Endodermal cell (in vitro differentiated cells): Measurements from ENCODE around the gene AKAP8. TPM values are rescaled to one million over a fixed set of nuclear protein-coding genes. Genes with fewer than 3 reads are reported as not detected.

Experiments
- DNase-seq: peaks from one replicate; pipeline ENCODE4 v3.0.0-alpha.2; 2017
- H3K27ac ChIP-seq: 2 replicates; pipeline ENCODE4 v1.5.1; 2013; ENCODE audit warnings: mild to moderate bottlenecking, low read depth, low read length, moderate library complexity
- H3K27me3 ChIP-seq: 2 replicates; pipeline ENCODE4 v1.6.1; 2013; ENCODE audit warnings: mild to moderate bottlenecking, low read length, moderate library complexity; ENCODE audit not compliant: insufficient read depth, control insufficient read depth, poor library complexity, severe bottlenecking
- H3K36me3 ChIP-seq: 2 replicates; pipeline ENCODE4 v1.7.0; 2013; ENCODE audit warnings: mild to moderate bottlenecking, low read length, moderate library complexity; ENCODE audit not compliant: control insufficient read depth, insufficient read depth
- H3K4me1 ChIP-seq: one replicate; pipeline ENCODE4 v1.7.0; 2013; ENCODE audit warnings: low read length; ENCODE audit not compliant: control insufficient read depth, insufficient read depth
- H3K4me3 ChIP-seq: 2 replicates; pipeline ENCODE4 v1.5.1; 2013; ENCODE audit warnings: mild to moderate bottlenecking, low read length, moderate library complexity
- H3K9ac ChIP-seq: 2 replicates; pipeline ENCODE4 v1.6.1; 2013; ENCODE audit warnings: mild to moderate bottlenecking, low read length, moderate library complexity; ENCODE audit not compliant: poor library complexity, severe bottlenecking; ENCODE audit errors: extremely low read depth
- H3K9me3 ChIP-seq: 2 replicates; pipeline ENCODE4 v1.6.1; 2013; ENCODE audit warnings: mild to moderate bottlenecking, low read length, moderate library complexity; ENCODE audit not compliant: control insufficient read depth
- H3K27ac Mint-ChIP-seq: 2 replicates; pipeline ENCODE4 v1.8.0; 2020; ENCODE audit warnings: mixed read lengths
- H3K27me3 Mint-ChIP-seq: 2 replicates; pipeline ENCODE4 v1.8.0; 2021; ENCODE audit warnings: mild to moderate bottlenecking, mixed read lengths; ENCODE audit not compliant: insufficient read depth
- H3K36me3 Mint-ChIP-seq: 2 replicates; pipeline ENCODE4 v1.8.0; 2020; ENCODE audit warnings: low read depth, mixed read lengths
- H3K4me1 Mint-ChIP-seq: 2 replicates; pipeline ENCODE4 v1.8.0; 2020; ENCODE audit warnings: mixed read lengths
- H3K4me3 Mint-ChIP-seq: 2 replicates; pipeline ENCODE4 v1.8.0; 2020; ENCODE audit warnings: mild to moderate bottlenecking, moderate library complexity, mixed read lengths
- H3K9me3 Mint-ChIP-seq: 2 replicates; pipeline ENCODE4 v1.8.0; 2020; ENCODE audit warnings: mild to moderate bottlenecking, mixed read lengths
- WGBS, 2 experiments: methylation state at CpG; one replicate each; pipeline versions ENCODE4 v1.1.5 to v1.1.7; 2013; ENCODE audit warnings: missing lambda C conversion rate in 2 of 2, mixed read lengths in 1 of 2; ENCODE audit not compliant: insufficient coverage in 1 of 2, insufficient read length in 1 of 2; 5-methylcytosine and 5-hydroxymethylcytosine counted together
- total RNA-seq, 2 donors: library from RNA; stranded (reverse); fragmentation: NEBNext Ultra II Directional in 1 of 2; extraction: Animal tissue kit (Norgen Biotek cat#: 25700) in 1 of 2; gene quantifications; 2 replicates in 1 of 2; 3 replicates in 1 of 2; pipeline ENCODE4 v1.2.1, GENCODE V29; 2021
- TF ChIP-seq, protein P1 (sequence below): fragments of 200-600 bp; sonication (generic); conservative IDR thresholded peaks from 2 replicates; pipeline ENCODE4 v1.5.0; 2021; ENCODE audit warnings: antibody characterized with exemption, mild to moderate bottlenecking

The AKAP8 gene
- total RNA-seq, 2 donors from 2014 or later = 34.9 to 39.6 TPM

DNA sequence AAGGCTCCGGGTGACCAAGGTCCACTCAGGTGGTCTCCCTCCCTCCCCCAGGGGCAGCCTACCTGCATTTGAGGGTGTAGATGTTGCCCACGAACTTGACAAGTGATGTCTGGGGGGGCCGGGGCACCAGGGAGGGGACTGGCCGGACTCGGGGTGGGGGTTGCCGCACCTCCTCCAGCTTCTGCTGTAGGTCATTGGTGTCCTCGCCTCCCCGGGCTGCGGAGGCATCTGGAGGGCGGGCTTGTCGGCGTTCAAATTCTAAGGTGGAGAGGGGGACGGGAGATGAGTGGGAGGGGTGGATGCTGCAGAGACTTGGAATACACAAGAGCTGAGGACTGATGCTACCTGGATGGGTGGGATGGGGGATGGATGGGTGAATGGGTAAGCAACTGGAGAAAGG lies 44.5 kb upstream of the AKAP8 start:
- DNase-seq = no peak
- no peaks in the 10 kb centered on the region for H3K27me3 ChIP-seq
- peaks cover 11% of the 10 kb centered on the region for H3K9me3 ChIP-seq
- peaks cover 37% of the 10 kb centered on the region for H3K36me3 ChIP-seq
- TF ChIP-seq, protein P1, sequence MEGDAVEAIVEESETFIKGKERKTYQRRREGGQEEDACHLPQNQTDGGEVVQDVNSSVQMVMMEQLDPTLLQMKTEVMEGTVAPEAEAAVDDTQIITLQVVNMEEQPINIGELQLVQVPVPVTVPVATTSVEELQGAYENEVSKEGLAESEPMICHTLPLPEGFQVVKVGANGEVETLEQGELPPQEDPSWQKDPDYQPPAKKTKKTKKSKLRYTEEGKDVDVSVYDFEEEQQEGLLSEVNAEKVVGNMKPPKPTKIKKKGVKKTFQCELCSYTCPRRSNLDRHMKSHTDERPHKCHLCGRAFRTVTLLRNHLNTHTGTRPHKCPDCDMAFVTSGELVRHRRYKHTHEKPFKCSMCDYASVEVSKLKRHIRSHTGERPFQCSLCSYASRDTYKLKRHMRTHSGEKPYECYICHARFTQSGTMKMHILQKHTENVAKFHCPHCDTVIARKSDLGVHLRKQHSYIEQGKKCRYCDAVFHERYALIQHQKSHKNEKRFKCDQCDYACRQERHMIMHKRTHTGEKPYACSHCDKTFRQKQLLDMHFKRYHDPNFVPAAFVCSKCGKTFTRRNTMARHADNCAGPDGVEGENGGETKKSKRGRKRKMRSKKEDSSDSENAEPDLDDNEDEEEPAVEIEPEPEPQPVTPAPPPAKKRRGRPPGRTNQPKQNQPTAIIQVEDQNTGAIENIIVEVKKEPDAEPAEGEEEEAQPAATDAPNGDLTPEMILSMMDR = no peak
- peaks cover 8% of the 10 kb centered on the region for H3K9me3 Mint-ChIP-seq
- H3K4me3 ChIP-seq = no peak overlapping the region
- H3K4me1 ChIP-seq = no peaks in the 10 kb centered on the region
- H3K27ac ChIP-seq = no peak overlapping the region
- H3K9ac ChIP-seq = no peak overlapping the region
- no peak overlapping the region for H3K27ac Mint-ChIP-seq
- no peaks in the 10 kb centered on the region for H3K27me3 Mint-ChIP-seq
- peaks cover 44% of the 10 kb centered on the region for H3K36me3 Mint-ChIP-seq
- H3K4me1 Mint-ChIP-seq = peaks cover 2% of the 10 kb centered on the region
- H3K4me3 Mint-ChIP-seq = no peak overlapping the region
- WGBS, 2 experiments = 93 to 100% methylated on average over 4 to 13 of the region's 13 CpGs

DNA sequence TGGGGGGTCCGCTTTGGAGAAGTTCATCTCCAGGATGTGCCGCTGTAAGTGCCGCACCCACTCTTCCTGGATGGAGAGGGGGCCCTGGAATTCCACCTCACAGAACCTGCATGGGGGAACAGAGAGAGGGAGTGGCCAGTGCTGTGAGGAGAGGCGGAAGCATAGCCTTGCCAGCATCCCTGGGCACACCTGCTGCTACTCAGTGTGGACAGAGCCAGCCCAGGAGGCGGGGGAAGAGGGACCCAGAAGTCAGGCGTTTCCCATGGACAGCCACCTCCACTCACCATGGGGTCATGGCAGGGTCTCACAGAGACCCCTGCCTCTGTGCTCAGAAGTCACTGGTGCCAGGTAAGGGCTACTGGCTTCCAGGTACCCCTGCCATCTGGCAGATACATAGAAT lies 43.5 kb upstream of the AKAP8 start:
- no peak overlapping the region for H3K27ac ChIP-seq
- Mint-ChIP-seq H3K27ac (no peak overlapping the region), H3K9me3 (peaks cover 8% of the 10 kb centered on the region), H3K27me3 (no peaks in the 10 kb centered on the region), H3K36me3 (peaks cover 44% of the 10 kb centered on the region), H3K4me1 (peaks cover 2% of the 10 kb centered on the region), H3K4me3 (no peak overlapping the region)
- H3K4me1 ChIP-seq = no peaks in the 10 kb centered on the region
- peaks cover 11% of the 10 kb centered on the region for H3K9me3 ChIP-seq
- no peaks in the 10 kb centered on the region for H3K27me3 ChIP-seq
- TF ChIP-seq, protein P1 = no peak
- peaks cover 37% of the 10 kb centered on the region for H3K36me3 ChIP-seq
- H3K4me3 ChIP-seq = no peak overlapping the region
- DNase-seq = no peak
- H3K9ac ChIP-seq = no peak overlapping the region
- 96 to 100% methylated on average over 2 to 6 of the region's 6 CpGs for WGBS, 2 experiments

DNA sequence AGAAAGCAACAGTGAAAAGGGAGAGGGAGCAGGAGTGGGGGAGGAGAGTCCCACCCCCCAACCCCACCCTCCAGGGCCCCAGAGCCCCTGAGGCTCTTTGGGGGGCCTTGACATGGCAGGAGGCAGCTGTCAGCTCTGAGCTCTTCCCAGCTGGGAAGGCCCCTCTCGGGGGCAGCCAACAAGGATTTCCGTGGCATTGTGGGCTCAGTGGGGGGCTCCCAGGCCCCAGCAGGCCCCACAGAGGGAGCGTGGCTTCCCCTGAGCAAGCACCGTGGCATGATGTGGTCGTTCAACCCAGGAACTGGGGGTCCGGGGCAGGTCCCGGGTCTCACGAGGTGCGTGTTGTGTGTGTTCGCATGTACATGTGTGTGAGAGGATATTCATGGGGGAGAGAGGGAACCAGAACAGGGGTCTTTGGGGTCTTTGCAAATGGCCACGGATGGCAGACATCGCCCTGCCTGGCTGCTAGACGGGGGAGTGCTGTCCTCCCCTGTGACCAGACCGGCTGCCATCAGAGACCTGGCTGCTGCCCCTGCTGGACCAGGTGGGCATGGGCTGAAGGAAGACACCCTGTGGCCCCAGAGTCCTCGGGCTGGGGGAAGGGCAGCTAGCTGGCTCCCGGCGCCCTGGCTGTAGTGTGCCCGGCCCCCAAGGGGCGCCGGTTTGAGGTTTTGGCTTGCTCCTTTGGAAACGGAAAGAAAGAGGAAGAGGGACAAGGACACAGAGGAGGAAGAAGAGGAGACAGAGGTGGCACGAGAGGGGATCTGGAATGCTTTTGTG lies 42.9 kb upstream of the AKAP8 start:
- TF ChIP-seq, protein P1 = peak; percentile 31

More for the DNA sequence above, 42.9 kb upstream of the AKAP8 start:
- no peak overlapping the region for H3K27ac ChIP-seq
- Mint-ChIP-seq H3K27ac (no peak overlapping the region), H3K4me3 (no peak overlapping the region), H3K36me3 (peaks cover 44% of the 10 kb centered on the region), H3K9me3 (peaks cover 8% of the 10 kb centered on the region), H3K27me3 (no peaks in the 10 kb centered on the region), H3K4me1 (peaks cover 4% of the 10 kb centered on the region)
- DNase-seq = no peak
- 93 to 95% methylated on average over 14 to 22 of the region's 22 CpGs for WGBS, 2 experiments
- H3K9ac ChIP-seq = no peak overlapping the region
- peaks cover 33% of the 10 kb centered on the region for H3K36me3 ChIP-seq
- H3K27me3 ChIP-seq = no peaks in the 10 kb centered on the region
- peaks cover 11% of the 10 kb centered on the region for H3K9me3 ChIP-seq
- no peaks in the 10 kb centered on the region for H3K4me1 ChIP-seq
- no peak overlapping the region for H3K4me3 ChIP-seq
